HL-60 (cell line): ENCODE measurements around the gene PROZ.

Experiments
- GABPA ChIP-seq: IDR thresholded peaks from 2 replicates; pipeline ENCODE4 v1.6.1; 2012; ENCODE audit warnings: low read depth
- POLR2AphosphoS5 ChIP-seq: IDR thresholded peaks from 2 replicates; pipeline ENCODE4 v1.6.1; 2012; ENCODE audit warnings: low read depth
- SPI1 ChIP-seq: IDR thresholded peaks from 2 replicates; pipeline ENCODE4 v1.6.1; 2012; ENCODE audit warnings: low read depth, mild to moderate bottlenecking, borderline replicate concordance
- TF ChIP-seq, protein P1 (sequence below): IDR thresholded peaks from one replicate; pipeline ENCODE4 v1.5.1; 2011; ENCODE audit warnings: low read length, control low read depth, inconsistent platforms; ENCODE audit not compliant: insufficient read depth
- TF ChIP-seq, protein P2 (sequence below): IDR thresholded peaks from 2 replicates; pipeline ENCODE4 v1.6.1; 2012; ENCODE audit warnings: low read depth; ENCODE audit not compliant: insufficient replicate concordance

DNA sequence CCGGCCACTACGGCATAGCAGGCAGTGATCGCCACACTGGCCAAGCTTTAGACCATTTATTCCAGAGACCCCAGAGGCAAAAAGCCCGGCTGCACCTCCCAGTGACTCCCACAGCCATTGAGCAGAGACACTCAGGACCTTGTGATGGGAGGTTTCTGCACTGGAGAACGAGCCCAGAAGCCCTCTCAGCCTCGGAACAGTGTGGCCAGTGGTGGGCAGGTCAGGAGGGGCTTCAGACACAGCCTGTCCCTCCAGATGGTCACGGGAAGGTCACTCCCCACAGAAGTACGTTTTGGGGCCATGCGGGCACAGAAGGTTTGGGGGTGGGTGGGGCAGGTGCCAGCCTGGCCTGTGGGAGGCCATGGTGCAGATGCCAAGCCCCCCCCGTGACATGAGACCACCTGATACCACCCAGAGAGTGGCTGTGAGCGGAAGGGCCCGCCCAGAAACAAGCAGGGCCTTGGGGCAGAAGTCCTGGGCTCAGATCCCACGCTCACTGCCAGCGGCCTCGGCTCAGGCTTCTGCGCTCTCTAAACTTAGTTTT is 36.4 kb upstream of the PROZ start:
- TF ChIP-seq, protein P1, sequence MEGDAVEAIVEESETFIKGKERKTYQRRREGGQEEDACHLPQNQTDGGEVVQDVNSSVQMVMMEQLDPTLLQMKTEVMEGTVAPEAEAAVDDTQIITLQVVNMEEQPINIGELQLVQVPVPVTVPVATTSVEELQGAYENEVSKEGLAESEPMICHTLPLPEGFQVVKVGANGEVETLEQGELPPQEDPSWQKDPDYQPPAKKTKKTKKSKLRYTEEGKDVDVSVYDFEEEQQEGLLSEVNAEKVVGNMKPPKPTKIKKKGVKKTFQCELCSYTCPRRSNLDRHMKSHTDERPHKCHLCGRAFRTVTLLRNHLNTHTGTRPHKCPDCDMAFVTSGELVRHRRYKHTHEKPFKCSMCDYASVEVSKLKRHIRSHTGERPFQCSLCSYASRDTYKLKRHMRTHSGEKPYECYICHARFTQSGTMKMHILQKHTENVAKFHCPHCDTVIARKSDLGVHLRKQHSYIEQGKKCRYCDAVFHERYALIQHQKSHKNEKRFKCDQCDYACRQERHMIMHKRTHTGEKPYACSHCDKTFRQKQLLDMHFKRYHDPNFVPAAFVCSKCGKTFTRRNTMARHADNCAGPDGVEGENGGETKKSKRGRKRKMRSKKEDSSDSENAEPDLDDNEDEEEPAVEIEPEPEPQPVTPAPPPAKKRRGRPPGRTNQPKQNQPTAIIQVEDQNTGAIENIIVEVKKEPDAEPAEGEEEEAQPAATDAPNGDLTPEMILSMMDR: no peak
- TF ChIP-seq GABPA: no peak
- no peak for TF ChIP-seq POLR2AphosphoS5
- TF ChIP-seq, protein P2, sequence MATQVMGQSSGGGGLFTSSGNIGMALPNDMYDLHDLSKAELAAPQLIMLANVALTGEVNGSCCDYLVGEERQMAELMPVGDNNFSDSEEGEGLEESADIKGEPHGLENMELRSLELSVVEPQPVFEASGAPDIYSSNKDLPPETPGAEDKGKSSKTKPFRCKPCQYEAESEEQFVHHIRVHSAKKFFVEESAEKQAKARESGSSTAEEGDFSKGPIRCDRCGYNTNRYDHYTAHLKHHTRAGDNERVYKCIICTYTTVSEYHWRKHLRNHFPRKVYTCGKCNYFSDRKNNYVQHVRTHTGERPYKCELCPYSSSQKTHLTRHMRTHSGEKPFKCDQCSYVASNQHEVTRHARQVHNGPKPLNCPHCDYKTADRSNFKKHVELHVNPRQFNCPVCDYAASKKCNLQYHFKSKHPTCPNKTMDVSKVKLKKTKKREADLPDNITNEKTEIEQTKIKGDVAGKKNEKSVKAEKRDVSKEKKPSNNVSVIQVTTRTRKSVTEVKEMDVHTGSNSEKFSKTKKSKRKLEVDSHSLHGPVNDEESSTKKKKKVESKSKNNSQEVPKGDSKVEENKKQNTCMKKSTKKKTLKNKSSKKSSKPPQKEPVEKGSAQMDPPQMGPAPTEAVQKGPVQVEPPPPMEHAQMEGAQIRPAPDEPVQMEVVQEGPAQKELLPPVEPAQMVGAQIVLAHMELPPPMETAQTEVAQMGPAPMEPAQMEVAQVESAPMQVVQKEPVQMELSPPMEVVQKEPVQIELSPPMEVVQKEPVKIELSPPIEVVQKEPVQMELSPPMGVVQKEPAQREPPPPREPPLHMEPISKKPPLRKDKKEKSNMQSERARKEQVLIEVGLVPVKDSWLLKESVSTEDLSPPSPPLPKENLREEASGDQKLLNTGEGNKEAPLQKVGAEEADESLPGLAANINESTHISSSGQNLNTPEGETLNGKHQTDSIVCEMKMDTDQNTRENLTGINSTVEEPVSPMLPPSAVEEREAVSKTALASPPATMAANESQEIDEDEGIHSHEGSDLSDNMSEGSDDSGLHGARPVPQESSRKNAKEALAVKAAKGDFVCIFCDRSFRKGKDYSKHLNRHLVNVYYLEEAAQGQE: no peak
- no peak for TF ChIP-seq SPI1
